GM19372 (cell line): ENCODE results near the gene TWIST2.

Experiments
- ATAC-seq: cut with Tn5 transposase; IDR thresholded peaks from one replicate; pipeline ENCODE4 v1.9.1; 2021; ENCODE audit warnings: mild to moderate bottlenecking, low read depth, moderate library complexity; ENCODE audit not compliant: unreplicated experiment

The TWIST2 gene

DNA sequence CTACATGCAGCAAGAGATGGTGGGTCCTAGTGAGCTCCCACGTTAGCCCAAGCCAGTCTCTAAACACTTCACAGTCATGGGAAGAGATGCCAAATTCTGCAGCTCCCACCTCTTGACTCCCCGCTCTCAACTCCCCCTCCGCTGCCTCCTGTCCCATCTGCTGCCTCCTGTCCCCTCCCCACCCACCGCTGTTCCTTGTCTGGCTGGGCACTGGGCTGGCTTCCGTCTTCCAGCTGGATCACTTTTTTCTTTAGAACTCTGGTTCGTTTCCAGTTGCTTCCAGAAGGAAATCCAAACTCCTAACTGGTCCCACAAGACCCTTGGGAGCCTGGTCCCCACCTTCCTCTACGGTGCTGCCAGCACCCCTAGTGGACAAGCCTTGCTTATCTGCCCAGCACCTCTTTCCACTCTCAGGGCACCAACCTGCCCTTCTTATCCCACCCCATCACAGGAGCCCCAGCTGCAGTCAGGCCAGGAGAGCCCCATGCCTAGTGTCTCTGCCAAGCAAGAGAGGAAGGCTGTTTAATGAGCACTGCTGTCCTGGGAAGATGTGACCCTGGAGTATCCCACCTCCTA is 12.1 kb upstream of the TWIST2 start:
- no peak for ATAC-seq

DNA sequence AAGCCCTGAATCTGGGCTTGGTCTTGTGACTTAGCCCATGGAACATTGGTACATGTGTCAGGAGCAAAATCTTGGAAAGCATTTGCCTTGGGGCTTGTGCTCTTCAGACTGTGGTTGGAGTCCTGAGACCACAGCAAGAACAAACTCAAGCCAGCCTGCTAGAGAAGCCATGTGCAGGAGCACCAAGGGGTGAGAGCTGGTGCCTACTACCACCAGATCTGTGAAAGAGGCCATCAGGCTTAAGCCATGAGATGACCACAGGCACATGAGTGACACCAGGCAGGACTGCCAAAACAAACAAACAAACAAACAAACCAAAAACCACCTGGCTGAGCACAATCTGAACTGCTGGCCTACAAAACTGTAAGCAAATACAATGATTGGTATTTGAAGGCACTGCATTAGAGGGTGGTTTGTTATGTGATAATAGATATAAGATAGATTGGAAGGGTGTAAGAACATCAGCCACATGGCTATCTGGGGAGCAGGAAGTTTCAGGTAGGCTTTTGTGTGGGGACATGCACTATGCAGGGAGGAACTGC is 9.0 kb upstream of the TWIST2 start:
- no peak for ATAC-seq

DNA sequence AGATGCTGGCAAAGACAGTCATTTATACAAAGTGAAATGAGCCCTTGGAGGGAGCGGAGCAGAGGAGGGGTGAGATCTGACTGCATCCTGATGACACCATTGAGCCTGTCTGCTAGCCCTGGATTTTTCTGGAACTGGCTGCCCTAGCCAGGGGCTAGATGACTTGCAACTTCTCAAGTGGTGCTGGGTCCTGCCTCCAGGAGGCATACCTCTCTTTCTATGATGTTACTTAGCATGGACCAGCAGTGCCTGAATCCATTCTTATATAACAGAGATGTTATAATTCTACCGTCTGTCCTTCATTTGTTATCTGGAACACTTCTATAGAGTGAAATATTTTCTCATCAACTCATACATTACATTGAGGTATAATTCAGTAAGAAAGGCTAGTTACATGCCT is 8.5 kb upstream of the TWIST2 start:
- ATAC-seq = no peak

DNA sequence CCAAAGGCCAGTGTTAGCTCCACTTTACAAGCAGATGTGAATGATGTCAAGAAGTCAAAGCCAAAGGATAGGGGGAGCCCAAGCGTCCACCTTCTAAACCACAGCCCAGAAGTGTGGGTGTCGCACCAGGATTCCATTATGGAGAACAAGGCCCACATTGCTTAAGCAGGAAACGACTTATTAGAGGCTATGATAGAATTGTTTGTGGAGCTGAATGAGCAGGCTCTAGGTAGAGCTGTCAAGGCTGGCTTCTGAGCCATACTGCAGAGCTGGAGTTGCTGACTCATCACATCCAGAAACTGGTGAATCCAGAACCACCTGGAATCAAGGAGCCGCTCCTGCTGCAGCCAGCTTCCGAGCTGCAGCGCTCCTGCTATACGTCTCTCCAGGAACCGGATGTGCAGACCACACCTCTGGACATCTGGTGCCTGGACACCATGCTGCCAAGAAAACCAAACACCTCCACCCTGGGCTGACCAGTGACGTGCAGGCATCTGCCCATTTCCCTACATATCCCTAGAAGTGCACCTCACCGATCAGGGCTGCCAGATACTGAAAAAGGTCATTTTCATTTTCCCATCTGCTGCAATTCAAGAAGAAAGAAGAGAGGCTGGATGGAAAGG is 6.2 kb upstream of the TWIST2 start:
- no peak for ATAC-seq

DNA sequence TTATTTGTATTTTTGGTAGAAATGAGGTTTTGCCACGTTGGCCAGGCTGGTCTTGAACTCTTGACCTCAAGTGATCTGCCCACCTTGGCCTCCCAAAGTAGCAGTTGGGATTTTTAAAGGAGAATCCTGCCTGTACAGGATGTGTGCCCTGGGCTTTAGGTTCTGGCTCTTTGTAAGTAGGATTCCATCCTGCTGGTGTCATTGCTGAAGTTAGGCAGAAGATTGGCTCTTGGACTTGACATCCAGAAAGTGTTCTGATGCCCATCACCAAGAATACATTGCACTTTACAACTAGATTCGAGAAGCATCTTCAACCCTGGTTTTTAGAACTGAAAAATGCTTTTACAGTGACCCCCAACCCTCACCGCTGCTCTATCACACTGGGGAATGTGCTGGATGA is 4.4 kb upstream of the TWIST2 start:
- no peak for ATAC-seq

DNA sequence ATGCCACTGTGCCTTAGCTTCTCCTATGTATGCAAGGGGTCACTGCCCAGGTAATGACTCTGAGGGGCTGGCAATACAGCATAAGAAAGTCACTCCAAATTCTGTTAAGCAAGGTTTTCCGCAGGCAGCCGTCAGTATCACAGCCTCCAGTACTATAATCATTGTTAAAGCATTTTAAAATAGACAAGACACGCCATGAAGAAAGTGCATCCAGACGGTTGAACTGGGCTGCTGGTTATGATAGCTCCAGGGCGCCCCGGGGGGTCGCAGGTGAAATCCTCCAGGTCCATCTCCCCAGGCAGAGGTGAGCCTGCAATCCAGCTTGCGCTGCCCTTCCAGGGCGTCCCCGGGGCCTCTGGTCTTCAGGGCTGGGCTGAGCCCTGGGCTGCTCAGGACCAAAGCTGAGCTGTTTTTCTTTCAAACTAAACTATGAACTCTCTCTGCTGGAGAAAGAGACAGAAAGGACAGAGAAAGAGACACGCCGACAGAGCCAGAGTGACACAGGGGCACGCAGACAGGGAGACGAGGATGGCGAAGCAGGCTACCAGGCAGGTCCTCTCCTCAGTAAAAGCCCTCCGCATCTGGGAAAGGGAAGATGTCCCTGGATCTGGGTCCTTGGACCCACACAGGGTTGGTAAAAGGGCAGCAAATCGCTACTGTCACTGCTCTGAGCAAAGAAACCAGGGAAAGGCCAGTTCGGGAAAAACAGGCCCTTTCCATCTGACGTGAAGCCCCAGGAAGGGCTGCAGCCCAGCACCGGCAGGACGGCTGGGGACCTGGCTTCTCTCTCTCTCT is 2.1 kb upstream of the TWIST2 start:
- ATAC-seq = no peak

DNA sequence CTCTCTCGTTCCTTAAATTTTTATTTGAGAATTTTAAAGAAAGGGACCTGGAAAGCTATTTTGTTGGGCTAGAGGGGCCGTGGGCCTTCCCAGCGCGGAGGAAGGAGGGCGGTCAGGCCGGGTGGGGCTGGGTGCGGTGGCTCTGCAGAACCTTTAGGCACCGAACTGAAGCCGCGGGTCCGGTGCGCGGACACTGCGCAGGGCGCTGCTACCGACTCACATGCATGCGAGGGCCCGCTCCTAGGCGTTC is 1.6 kb upstream of the TWIST2 start:
- no peak for ATAC-seq

DNA sequence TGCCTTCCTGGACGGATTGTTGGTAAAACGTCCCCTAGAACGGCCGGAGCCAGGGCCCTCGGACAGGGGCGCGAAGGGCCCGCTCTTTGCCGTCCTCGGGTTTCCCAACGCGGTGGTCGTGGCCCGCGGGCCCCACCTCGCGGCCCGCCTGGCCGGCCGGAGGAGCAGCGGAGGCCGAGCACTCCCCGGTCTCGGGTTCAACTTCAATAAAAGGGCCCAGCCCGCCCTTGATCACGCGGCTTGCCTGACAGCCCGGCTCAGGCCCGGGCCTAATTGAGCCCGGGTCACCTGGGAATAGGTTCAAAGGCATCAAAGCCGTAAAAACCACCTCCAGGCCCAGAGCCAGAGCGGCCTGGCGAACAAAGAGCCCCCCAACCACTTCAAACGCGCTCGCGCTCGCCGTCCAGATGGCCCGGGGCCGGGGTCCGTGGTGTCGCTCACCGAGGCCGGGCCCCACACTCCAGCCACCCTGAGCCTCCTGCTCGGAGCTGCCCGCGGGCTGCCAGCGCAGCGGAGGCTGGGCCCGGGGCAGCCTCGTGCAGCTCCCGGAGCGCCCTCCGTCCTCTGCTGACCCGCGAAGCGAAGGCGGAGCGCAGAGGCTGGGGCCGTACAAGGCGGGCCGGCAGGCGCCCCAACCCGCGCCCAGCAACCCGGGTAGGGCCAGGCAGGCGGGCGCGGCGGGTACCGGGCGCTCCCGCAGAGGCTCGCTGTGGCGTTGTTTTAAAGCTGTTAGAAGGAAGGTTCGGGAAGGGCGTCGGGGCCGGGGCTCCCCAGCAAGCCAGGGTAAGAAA is 1.1 kb upstream of the TWIST2 start:
- no peak for ATAC-seq

DNA sequence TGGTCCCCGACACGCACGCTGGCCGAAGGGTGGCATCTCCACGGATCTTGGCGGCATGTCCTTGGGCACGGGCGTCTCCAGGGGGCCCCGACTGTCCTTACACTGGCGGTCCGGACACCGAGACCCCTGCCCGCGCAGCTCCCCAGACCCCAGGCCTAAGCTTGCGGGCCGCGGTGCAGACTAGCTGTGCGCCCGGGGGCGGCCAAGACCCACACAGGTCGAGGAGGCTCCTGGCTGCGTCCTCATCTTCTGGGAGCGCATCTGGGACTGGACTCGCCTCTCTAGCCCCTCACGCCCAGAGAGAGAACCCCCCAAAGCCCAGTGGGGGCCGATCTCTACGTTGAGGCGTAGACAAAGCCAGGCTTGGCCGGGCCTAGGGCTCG is 475 bp upstream of the TWIST2 start:
- no peak for ATAC-seq

DNA sequence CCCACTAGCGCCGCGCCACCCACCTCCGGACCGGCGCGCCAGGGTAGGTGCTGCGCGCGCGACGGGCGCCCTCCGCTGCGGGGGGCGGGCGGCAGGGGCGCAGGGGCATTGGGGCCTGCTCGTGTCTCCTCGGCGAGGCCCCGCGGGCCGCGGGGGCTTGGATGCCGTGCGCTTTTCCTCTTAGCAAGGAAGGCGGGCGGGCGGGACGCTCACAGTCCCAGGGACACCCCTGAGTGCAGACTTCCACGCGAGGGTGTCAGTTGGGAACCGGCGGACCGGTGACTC is 748 bp downstream of the TWIST2 start:
- ATAC-seq = no peak

DNA sequence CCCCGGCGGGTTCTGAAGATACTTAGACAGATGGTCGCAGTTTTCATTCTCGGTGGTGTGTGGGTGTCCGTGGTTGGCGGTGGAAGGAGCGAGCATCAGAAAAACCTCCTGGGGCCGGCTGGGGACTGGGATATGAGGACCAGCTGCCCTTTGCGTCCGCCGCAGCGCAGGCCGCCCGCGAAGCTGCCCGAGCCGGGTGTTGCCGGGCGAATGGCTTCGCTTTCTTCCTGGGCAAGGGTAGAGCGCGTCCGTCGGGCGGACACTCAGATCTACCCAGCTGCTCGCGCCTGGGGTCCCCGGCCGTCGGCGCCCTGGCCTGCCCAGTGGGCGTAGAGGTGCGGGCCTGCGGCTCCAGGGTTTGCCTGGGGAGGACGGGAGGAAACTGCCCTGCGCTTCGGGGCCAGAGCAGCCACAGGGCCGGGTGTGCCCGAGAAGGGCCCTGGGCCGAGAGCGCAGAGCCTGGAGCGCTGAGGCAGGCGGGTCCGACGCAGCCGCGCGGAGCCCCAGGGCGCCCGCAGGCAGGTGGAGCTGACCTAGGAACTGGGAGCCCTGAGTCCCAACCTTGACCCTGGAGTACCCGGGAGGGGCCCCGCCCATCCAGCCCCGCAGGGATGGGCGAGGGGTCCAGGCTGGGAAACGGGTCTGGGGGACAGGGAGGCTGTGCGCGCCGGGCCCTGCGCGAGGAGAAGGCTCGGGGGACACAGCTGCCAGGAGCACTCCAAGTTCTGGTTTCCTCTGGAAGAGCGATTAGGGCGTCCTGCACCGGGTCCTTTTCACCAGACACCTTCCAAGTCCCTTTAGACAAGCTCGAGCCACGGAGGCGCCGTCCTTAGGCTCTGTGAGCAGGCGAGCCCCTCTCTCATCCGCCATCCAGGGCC is 1.3 kb downstream of the TWIST2 start:
- ATAC-seq = no peak

DNA sequence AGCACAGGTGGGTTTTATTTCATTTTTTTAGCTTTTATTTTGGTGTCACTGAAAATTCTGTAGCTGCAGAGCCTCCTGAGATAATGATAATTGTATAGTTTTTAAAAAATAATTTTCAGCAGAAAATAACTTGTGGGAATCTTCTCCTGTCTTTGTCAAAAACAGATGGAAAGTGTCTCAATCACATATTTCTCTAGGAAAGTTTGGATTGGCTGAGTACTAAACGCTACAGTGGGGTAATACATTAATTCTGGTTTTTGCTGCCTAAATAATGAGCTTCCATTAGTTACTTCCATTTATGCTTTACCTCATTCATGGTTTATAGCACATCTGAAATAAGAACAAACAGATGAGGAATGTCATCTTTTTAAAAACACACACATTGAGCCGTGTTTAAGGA is 2.2 kb downstream of the TWIST2 start:
- ATAC-seq = no peak

DNA sequence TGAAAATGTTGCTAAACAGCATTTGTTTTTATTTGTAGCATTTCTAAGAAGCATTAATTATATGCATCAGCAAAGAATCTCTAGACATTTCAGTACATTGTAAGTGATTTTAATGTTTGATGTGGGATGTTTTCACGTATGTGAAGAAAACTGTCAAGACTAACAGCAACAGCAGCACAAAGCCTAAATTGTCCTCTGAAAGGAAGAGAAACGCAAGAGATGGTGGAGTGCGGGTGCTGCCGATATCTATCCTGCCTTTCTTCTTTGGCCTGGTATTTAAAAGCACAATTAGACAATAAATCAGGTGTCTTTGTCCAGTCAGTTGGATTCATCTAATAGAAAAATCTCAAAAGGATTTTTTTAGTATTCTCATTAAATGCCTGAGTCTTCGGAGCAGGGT is 3.1 kb downstream of the TWIST2 start:
- no peak for ATAC-seq

DNA sequence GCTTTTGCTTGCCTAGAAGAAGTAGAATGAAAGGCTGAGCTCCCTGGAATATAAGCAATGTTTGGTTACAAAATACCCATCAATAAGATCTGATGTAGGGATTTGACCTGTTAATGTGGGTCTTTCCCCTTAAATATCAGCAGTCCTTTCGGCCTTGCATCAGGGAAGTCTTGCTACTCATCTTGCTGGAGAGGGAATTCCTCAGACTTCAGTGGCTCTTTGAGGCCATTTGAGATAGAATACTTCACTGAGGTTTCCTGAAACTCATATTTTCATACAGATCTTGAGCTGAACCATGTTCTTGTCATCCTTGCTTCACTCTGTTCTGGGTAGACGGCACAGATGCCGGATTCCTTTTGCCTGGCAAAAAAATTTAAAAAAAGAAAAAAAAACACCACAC is 3.9 kb downstream of the TWIST2 start:
- ATAC-seq = no peak

DNA sequence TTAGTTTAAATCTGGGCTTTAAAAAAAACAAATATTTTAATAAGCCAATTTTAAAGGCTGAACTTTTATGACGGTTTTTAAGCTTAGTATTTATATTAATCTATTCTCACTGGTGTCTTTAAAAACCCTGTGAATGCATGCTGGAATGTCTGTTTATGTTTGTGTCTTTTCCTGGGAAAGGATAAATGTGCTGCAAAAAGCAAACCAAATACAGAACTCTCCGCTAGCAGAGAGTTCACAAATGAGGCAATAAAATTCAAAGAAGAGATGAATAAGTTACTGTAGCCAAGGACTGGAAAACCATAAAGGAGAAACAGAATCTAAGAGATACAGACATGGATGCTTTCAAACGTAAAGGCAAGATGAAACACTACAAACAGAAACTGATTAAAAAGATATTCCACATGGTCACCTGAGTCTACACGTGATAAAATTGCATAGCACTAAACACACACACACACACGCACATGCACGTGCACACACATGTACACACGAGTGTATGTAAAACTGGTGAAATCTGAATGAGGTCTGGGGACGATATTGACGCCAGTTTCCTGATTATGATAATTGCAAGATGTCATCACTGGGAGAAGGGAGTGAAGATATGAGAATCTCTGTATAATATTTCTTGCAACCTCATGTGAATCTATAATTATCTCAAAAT is 4.5 kb downstream of the TWIST2 start:
- no peak for ATAC-seq

DNA sequence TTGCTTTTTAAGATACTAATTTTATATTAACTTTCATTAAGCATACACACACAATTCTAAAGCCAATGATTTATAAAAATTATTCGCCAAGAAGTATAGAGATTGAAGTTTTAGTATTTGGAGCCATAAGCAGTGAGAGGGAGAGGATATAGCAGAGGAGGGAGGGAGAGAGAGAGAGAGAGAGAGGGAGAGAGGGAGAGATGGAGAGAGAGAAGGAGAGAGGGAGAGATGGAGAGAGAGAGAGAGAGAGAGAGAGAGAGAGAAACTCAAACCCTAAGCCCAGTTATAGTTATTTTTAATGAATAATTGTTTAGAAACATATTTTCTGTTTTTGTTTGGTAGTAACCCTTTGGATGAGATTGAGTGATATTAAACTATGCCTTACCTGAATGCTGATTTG is 5.3 kb downstream of the TWIST2 start:
- ATAC-seq = no peak

DNA sequence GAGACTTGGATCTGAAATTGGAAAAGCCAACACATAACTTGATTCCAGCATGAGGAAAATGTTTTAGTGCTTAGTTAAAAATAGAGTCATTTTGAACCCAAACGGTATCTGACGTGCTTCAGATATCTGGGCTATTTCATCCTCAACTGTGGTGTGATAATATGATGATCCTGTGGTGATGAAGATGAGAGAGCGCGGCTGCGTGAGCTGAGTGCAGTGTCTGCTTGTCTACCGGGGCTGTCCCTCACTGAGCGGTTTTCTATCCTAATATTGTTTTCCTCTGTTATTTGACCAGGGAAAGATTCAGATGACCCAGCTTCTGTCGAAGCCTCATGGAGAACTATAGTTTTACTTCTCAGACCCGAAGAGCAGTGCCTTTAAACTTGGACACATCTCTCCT is 5.8 kb downstream of the TWIST2 start:
- ATAC-seq = no peak

DNA sequence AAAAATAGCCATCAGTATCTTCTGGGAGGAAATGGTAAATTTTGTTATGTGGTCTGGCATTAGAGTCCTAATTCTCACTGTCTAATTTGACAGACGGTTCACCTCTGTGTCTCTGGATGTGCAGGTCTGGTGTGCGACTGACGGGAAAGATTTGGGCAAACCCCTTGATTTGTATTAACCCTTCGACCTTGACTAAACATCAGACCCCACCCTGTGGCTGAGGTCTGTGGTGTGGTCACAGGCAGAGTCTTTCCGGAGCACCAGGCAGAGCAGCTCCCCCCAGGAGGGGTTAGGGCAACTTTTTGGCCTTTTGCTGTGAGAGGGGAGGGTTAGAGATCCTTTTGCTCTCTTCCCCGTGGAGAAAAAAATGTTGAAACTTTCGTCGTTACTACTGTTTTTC is 6.4 kb downstream of the TWIST2 start:
- no peak for ATAC-seq

DNA sequence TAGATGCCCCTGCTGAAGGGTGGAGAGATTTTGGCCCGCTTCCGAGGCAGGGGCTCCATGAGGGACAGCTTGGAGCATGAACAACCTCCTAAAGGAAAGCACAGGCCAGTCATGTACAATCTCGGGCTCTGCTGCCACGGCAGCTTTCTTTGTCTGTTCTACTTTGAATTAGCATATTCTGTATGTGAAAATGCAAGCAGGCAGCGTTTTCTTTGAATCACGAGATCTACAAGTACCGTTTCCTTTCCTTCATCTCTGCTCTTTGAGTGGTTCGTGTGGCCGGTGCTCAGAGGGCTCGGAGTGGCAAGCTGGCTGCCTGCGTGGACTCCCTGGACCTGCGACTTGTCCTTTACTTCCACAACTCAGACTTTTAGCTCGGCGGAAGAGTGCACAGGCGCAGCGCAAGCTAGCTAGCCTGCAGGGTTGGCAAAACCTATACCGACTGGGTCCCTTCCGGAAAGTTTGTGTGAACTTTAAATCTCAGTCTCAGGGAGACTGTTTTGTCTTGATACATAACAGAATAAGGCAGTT is 6.9 kb downstream of the TWIST2 start:
- ATAC-seq = no peak

DNA sequence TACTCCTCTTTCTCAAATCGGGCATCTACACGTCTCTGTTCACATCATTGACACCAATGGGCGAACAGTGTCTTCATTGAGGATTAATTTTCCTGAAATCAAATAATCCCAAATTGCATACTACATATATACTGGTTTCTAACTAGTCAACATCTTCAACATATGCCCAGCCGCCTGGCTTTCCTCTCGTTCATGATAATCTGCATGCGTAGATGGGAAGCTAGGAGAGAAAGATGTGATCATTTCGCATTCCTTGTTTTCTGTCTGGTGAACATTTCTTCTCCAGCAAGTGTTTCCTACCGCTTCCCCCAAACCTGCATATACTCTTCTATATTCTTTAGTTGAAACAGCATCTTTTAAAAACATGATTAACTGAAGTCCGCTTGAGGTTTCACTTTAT is 7.4 kb downstream of the TWIST2 start:
- ATAC-seq = no peak
